BLaER1 (cell line): ENCODE data around the gene ZNF622.

Experiments used
- H3K27ac ChIP-seq: shearing (Covaris generic); formaldehyde crosslinking; 2 replicates; pipeline ENCODE4 v1.8.1; 2022
- H3K27me3 ChIP-seq: shearing (Covaris generic); formaldehyde crosslinking; 2 replicates; pipeline ENCODE4 v1.8.1; 2022
- H3K36me3 ChIP-seq: shearing (Covaris generic); formaldehyde crosslinking; 2 replicates; pipeline ENCODE4 v1.8.1; 2022
- H3K4me1 ChIP-seq: shearing (Covaris generic); formaldehyde crosslinking; 2 replicates; pipeline ENCODE4 v1.8.1; 2022
- H3K4me2 ChIP-seq: shearing (Covaris generic); formaldehyde crosslinking; 2 replicates; pipeline ENCODE4 v1.8.1; 2022
- H3K4me3 ChIP-seq: shearing (Covaris generic); formaldehyde crosslinking; 2 replicates; pipeline ENCODE4 v1.8.1; 2022
- H3K9ac ChIP-seq: shearing (Covaris generic); formaldehyde crosslinking; 2 replicates; pipeline ENCODE4 v1.8.1; 2022
- H3K9me3 ChIP-seq: shearing (Covaris generic); formaldehyde crosslinking; 2 replicates; pipeline ENCODE4 v1.8.1; 2022
- H4K20me1 ChIP-seq: shearing (Covaris generic); formaldehyde crosslinking; 2 replicates; pipeline ENCODE4 v1.8.1; 2022
- Cebpa-rat ChIP-seq: shearing (Covaris generic); IDR thresholded peaks from 2 replicates; pipeline ENCODE4 v1.8.1; 2022

ZNF622 gene

DNA sequence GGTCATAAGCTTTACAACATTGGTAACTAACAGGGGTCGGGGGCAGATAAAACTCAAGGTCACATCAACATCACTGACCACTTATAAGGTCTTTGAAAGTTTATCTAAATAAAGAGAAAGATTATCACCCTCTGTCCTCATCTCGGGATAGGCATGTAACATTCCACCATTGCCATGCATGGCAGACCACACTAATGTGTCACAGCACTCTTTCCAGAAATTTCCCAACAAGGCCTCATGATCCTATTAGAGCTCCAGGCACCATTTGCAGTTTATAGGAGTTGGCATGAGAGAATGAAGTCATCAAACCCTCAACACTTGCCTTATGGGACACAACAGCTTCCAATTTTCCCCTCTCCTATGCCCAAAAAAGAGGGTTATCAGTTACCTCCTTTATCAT, 31.9 kb upstream of the ZNF622 start:
- Histone ChIP-seq H3K4me1 (no peaks in the 10 kb centered on the region), H4K20me1 (peaks cover 17% of the 10 kb centered on the region; the same call in 1 of the 2 replicates), H3K27ac (no peak overlapping the region), H3K9ac (no peak overlapping the region), H3K9me3 (peaks cover 45% of the 10 kb centered on the region), H3K27me3 (no peaks in the 10 kb centered on the region), H3K4me2 (no peak overlapping the region), H3K36me3 (peaks cover 31% of the 10 kb centered on the region), H3K4me3 (no peak overlapping the region)
- no peak for TF ChIP-seq Cebpa-rat

DNA sequence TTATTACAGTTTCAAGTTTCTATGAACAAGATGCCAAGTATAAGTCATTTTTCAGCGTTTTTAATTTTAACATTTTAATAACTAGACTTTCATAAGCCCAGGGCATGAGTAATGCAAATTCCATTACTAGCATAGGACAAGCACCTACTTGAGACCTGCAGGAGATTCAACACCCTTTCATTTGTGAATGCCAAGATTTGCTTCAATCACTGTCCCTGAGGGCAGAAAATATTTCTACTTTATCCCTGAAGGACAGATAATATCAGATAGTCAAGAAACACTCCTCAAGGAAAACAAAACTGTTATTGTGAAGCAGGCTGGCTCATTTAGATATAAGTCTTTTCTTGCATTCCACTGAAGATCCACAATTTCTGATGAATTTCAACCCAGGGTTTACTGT, 27.7 kb upstream of the ZNF622 start:
- no peak overlapping the region for H3K4me3 ChIP-seq
- peaks cover 46% of the 10 kb centered on the region for H4K20me1 ChIP-seq
- H3K4me2 ChIP-seq = no peak overlapping the region
- peaks cover 42% of the 10 kb centered on the region for H3K9me3 ChIP-seq
- peaks cover 25% of the 10 kb centered on the region for H3K36me3 ChIP-seq
- peaks cover 4% of the 10 kb centered on the region; the same call in 1 of the 2 replicates for H3K4me1 ChIP-seq
- H3K27ac ChIP-seq = no peak overlapping the region
- TF ChIP-seq Cebpa-rat = no peak
- H3K9ac ChIP-seq = no peak overlapping the region
- H3K27me3 ChIP-seq = no peaks in the 10 kb centered on the region

GRCh38 chr5:16492398-16493140, 27.0 kb upstream of the ZNF622 start:
- Histone ChIP-seq H4K20me1 (peaks cover 52% of the 10 kb centered on the region), H3K27ac (no peak overlapping the region), H3K9ac (no peak overlapping the region), H3K27me3 (no peaks in the 10 kb centered on the region), H3K9me3 (peaks cover 35% of the 10 kb centered on the region), H3K36me3 (peaks cover 20% of the 10 kb centered on the region), H3K4me2 (no peak overlapping the region), H3K4me3 (no peak overlapping the region), H3K4me1 (peaks cover 4% of the 10 kb centered on the region; the same call in 1 of the 2 replicates)
- TF ChIP-seq Cebpa-rat = no peak

GRCh38 chr5:16490911-16491310, 25.3 kb upstream of the ZNF622 start:
- no peaks in the 10 kb centered on the region for H3K27me3 ChIP-seq
- H4K20me1 ChIP-seq = peaks cover 66% of the 10 kb centered on the region
- H3K4me3 ChIP-seq = no peak overlapping the region
- no peak overlapping the region for H3K27ac ChIP-seq
- no peak overlapping the region for H3K9ac ChIP-seq
- H3K4me2 ChIP-seq = no peak overlapping the region
- H3K36me3 ChIP-seq = peaks cover 11% of the 10 kb centered on the region
- peaks cover 18% of the 10 kb centered on the region for H3K9me3 ChIP-seq
- peaks cover 4% of the 10 kb centered on the region; the same call in 1 of the 2 replicates for H3K4me1 ChIP-seq
- TF ChIP-seq Cebpa-rat = no peak

GRCh38 chr5:16489322-16489791, 23.8 kb upstream of the ZNF622 start:
- no peak overlapping the region for H3K4me3 ChIP-seq
- no peak overlapping the region for H3K27ac ChIP-seq
- H3K9ac ChIP-seq = no peak overlapping the region
- H3K4me1 ChIP-seq = peaks cover 4% of the 10 kb centered on the region; the same call in 1 of the 2 replicates
- H4K20me1 ChIP-seq = peaks cover 80% of the 10 kb centered on the region
- H3K36me3 ChIP-seq = no peaks in the 10 kb centered on the region
- no peak overlapping the region for H3K4me2 ChIP-seq
- no peaks in the 10 kb centered on the region for H3K27me3 ChIP-seq
- peaks cover 3% of the 10 kb centered on the region for H3K9me3 ChIP-seq
- no peak for TF ChIP-seq Cebpa-rat

GRCh38 chr5:16487456-16487855, 21.9 kb upstream of the ZNF622 start:
- no peak overlapping the region for H3K27ac ChIP-seq
- H3K27me3 ChIP-seq = no peaks in the 10 kb centered on the region
- H3K4me3 ChIP-seq = no peak overlapping the region
- no peak overlapping the region for H3K4me2 ChIP-seq
- no peaks in the 10 kb centered on the region for H3K9me3 ChIP-seq
- peaks cover 4% of the 10 kb centered on the region; the same call in 1 of the 2 replicates for H3K4me1 ChIP-seq
- no peaks in the 10 kb centered on the region for H3K36me3 ChIP-seq
- H3K9ac ChIP-seq = no peak overlapping the region
- TF ChIP-seq Cebpa-rat = no peak
- peaks cover 80% of the 10 kb centered on the region for H4K20me1 ChIP-seq

- peaks cover 72% of the 10 kb centered on the region for H4K20me1 ChIP-seq
- H3K4me2 ChIP-seq = no peak overlapping the region
- H3K4me3 ChIP-seq = no peak overlapping the region
- no peaks in the 10 kb centered on the region for H3K36me3 ChIP-seq
- peaks cover 4% of the 10 kb centered on the region; the same call in 1 of the 2 replicates for H3K4me1 ChIP-seq
- no peaks in the 10 kb centered on the region for H3K9me3 ChIP-seq
- H3K27me3 ChIP-seq = no peaks in the 10 kb centered on the region
- no peak overlapping the region for H3K9ac ChIP-seq
- no peak overlapping the region for H3K27ac ChIP-seq
- no peak for TF ChIP-seq Cebpa-rat
These were observed 21.1 kb upstream of the ZNF622 start for GRCh38 chr5:16486711-16487111.

DNA sequence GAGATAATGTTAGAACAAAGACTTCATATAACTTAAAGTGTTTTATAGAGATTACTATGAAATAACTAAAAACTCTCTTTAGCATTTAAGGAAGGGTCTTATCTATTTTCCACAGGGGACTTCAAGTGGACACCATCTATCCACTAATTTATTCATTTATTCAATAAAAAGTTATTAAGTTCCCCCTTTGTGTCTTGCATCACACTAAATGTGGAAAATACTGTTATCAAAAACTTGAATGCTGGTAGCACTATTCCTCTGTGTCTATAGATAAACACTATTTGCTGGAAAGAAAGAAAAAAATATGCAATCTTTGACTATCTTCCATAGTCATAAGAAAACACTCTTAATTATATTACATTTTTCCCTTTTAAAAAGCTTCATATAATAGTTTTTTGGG, 20.1 kb upstream of the ZNF622 start:
- Histone ChIP-seq H3K4me1 (peaks cover 4% of the 10 kb centered on the region; the same call in 1 of the 2 replicates), H3K9ac (no peak overlapping the region), H3K36me3 (peaks cover 6% of the 10 kb centered on the region; the same call in 1 of the 2 replicates), H3K27me3 (no peaks in the 10 kb centered on the region), H4K20me1 (peaks cover 63% of the 10 kb centered on the region), H3K27ac (no peak overlapping the region), H3K4me2 (no peak overlapping the region), H3K4me3 (no peak overlapping the region), H3K9me3 (0 out of 2 replicates have a peak, but pooled peaks cover 2% of the 10 kb centered on the region)
- TF ChIP-seq Cebpa-rat = no peak

DNA sequence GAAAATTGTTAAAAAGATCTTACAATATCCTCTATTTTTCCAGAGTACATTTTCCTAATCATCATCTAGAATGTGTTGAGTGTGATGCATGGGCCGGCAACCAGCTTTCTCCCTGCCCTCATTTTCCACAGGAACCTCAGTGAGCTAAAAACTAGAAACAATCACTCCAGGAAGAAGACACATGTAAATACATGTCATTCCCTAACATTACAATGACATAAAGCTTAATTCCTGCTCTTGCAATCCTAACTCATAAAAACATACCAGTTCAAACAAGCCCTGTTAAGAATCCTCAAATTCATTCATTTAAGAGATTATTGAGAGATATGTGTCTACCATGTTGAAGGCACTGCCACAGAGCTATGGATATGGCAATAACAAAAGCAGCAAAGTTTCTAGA, 18.5 kb upstream of the ZNF622 start:
- Histone ChIP-seq H4K20me1 (peaks cover 48% of the 10 kb centered on the region; the same call in 1 of the 2 replicates), H3K4me1 (no peaks in the 10 kb centered on the region), H3K36me3 (peaks cover 11% of the 10 kb centered on the region; the same call in 1 of the 2 replicates), H3K4me3 (no peak overlapping the region), H3K9ac (no peak overlapping the region), H3K9me3 (peaks cover 6% of the 10 kb centered on the region; the same call in 1 of the 2 replicates), H3K27me3 (no peaks in the 10 kb centered on the region), H3K27ac (no peak overlapping the region), H3K4me2 (no peak overlapping the region)
- TF ChIP-seq Cebpa-rat = no peak

DNA sequence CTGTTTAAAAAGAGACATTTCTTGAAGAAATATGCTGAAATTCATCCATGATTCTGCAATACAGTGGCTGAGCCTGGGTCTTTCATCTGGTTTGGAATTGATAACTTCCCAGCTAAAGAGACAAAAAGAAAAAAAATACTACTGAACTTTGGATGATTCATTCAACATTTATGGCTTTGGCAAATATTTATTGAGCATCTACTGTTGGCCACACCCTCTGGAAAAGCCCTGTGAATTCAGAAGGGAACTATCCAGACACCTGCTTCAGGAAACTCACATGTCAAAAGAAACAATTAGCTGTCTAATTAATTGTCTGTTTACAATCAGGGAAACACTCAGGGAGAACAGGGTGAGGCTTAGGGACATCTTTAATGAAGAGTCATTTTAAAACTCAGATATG, 17.8 kb upstream of the ZNF622 start:
- Histone ChIP-seq H3K9ac (no peak overlapping the region), H3K27ac (no peak overlapping the region), H3K27me3 (no peaks in the 10 kb centered on the region), H3K36me3 (peaks cover 11% of the 10 kb centered on the region; the same call in 1 of the 2 replicates), H3K4me2 (no peak overlapping the region), H3K9me3 (peaks cover 6% of the 10 kb centered on the region; the same call in 1 of the 2 replicates), H3K4me1 (no peaks in the 10 kb centered on the region), H4K20me1 (peaks cover 44% of the 10 kb centered on the region; the same call in 1 of the 2 replicates), H3K4me3 (no peak overlapping the region)
- no peak for TF ChIP-seq Cebpa-rat
